ENCODE results near the gene ERC1.
A peak's percentile ranks its signal among the peaks of the same experiment; 100 is the strongest.

The ERC1 gene

GRCh38 chr12:1421091-1421846 is 430.2 kb downstream of the ERC1 start:
- DNase-seq, result peak; percentile 39

- no peak for DNase-seq
These were observed 431.7 kb downstream of the ERC1 start for GRCh38 chr12:1422604-1423315.

- DNase-seq, result no peak
These were observed 433.8 kb downstream of the ERC1 start for GRCh38 chr12:1424674-1425395.

GRCh38 chr12:1425396-1425729 is 434.3 kb downstream of the ERC1 start:
- no peak for DNase-seq

GRCh38 chr12:1428671-1429070 is 437.6 kb downstream of the ERC1 start:
- DNase-seq, result no peak

- peak; percentile 91 for DNase-seq
These were observed 439.0 kb downstream of the ERC1 start for GRCh38 chr12:1429980-1430379.

- DNase-seq, result no peak
These were observed 443.4 kb downstream of the ERC1 start for GRCh38 chr12:1434296-1434955.

GRCh38 chr12:1435044-1435443 is 444.0 kb downstream of the ERC1 start:
- DNase-seq, result no peak

- no peak for DNase-seq
These were observed 444.4 kb downstream of the ERC1 start for GRCh38 chr12:1435456-1435855.

GRCh38 chr12:1436015-1436414 is 445.0 kb downstream of the ERC1 start:
- DNase-seq, result no peak

- DNase-seq, result no peak
These were observed 446.0 kb downstream of the ERC1 start for GRCh38 chr12:1436981-1437380.

GRCh38 chr12:1439201-1439600 is 448.2 kb downstream of the ERC1 start:
- DNase-seq, result no peak

GRCh38 chr12:1439687-1440086 is 448.7 kb downstream of the ERC1 start:
- DNase-seq, result no peak

GRCh38 chr12:1443421-1444141 is 452.6 kb downstream of the ERC1 start:
- no peak for DNase-seq

GRCh38 chr12:1444142-1444516 is 453.1 kb downstream of the ERC1 start:
- no peak for DNase-seq

- no peak for DNase-seq
These were observed 454.8 kb downstream of the ERC1 start for GRCh38 chr12:1445807-1446206.

- DNase-seq, result peak; percentile 64
These were observed 457.3 kb downstream of the ERC1 start for GRCh38 chr12:1448336-1448735.

- DNase-seq, result no peak
These were observed 462.8 kb downstream of the ERC1 start for GRCh38 chr12:1453810-1454209.

GRCh38 chr12:1456885-1457284 is 465.9 kb downstream of the ERC1 start:
- no peak for DNase-seq

- DNase-seq, result no peak
These were observed 466.9 kb downstream of the ERC1 start for GRCh38 chr12:1457901-1458300.

GRCh38 chr12:1459339-1459738 is 468.3 kb downstream of the ERC1 start:
- DNase-seq, result no peak

GRCh38 chr12:1463073-1463905 is 472.3 kb downstream of the ERC1 start:
- no peak for DNase-seq

All from MV-4-11 (cell line).